CD4-positive, alpha-beta T cell treated with Interleukin-4 for 4 hours (primary cell): Measurements from ENCODE around the gene BEX4.
"Not testable (repeated sequence)": the region's sequence is repeated elsewhere in the genome, so short reads cannot be mapped to it uniquely, and the experiment has no call there.

ENCODE experiments used
- DNase-seq: peaks from one replicate; pipeline ENCODE4 v3.0.0-alpha.2; 2020

The BEX4 gene

GRCh38 chrX:103214870-103215424 is at the start of gene BEX4:
TSS of gene BEX4 (plus strand) at chrX:103215108. CDS start at chrX:103216154, 1,046 bp downstream.
- peak; percentile 69 for DNase-seq

- DNase-seq, result no peak
These were observed 44.7 kb upstream of the BEX4 start for GRCh38 chrX:103170216-103170615.

GRCh38 chrX:103171353-103171752 is 43.6 kb upstream of the BEX4 start:
- no peak for DNase-seq

GRCh38 chrX:103175256-103175655 is 39.7 kb upstream of the BEX4 start:
- DNase-seq, result not testable (repeated sequence)

GRCh38 chrX:103175944-103176753 is 38.8 kb upstream of the BEX4 start:
- DNase-seq, result peak; percentile 40

- no peak for DNase-seq
These were observed 37.4 kb upstream of the BEX4 start for GRCh38 chrX:103177556-103177955.

- no peak for DNase-seq
These were observed 31.0 kb upstream of the BEX4 start for GRCh38 chrX:103183912-103184311.

- no peak for DNase-seq
These were observed 26.9 kb upstream of the BEX4 start for GRCh38 chrX:103187953-103188475.

GRCh38 chrX:103197721-103198306 is 17.1 kb upstream of the BEX4 start:
- no peak for DNase-seq

- DNase-seq, result not testable (repeated sequence)
These were observed 16.2 kb upstream of the BEX4 start for GRCh38 chrX:103198668-103199067.

- no peak for DNase-seq
These were observed 13.9 kb upstream of the BEX4 start for GRCh38 chrX:103201041-103201440.

GRCh38 chrX:103210056-103210455 is 4.9 kb upstream of the BEX4 start:
- DNase-seq, result no peak

GRCh38 chrX:103211012-103211715 is 3.7 kb upstream of the BEX4 start:
- peak; percentile 42 for DNase-seq

GRCh38 chrX:103212749-103213457 is 2.0 kb upstream of the BEX4 start:
- no peak for DNase-seq

GRCh38 chrX:103215425-103215991 is 600 bp downstream of the BEX4 start:
- DNase-seq, result peak; percentile 18

- DNase-seq, result no peak
These were observed 5.8 kb downstream of the BEX4 start for GRCh38 chrX:103220511-103221323.

- not testable (repeated sequence) for DNase-seq
These were observed 11.0 kb downstream of the BEX4 start for GRCh38 chrX:103225918-103226317.

- DNase-seq, result no peak
These were observed 18.4 kb downstream of the BEX4 start for GRCh38 chrX:103233263-103233662.

GRCh38 chrX:103234869-103235268 is 20.0 kb downstream of the BEX4 start:
- DNase-seq, result no peak

GRCh38 chrX:103235608-103236007 is 20.7 kb downstream of the BEX4 start:
- DNase-seq, result not testable (repeated sequence)

GRCh38 chrX:103236296-103236695 is 21.4 kb downstream of the BEX4 start:
- no peak for DNase-seq
